SK-N-MC (cell line): ENCODE measurements around the gene RFX3.

Source experiments
- DNase-seq: peaks from one replicate; pipeline ENCODE4 v3.0.0-alpha.2; 2011; ENCODE audit warnings: low read depth, low spot score
- H3K27ac ChIP-seq: fragments of 200-600 bp; sonication (generic); 2 replicates; pipeline ENCODE4 v1.5.1; 2016; ENCODE audit warnings: mixed run types
- H3K36me3 ChIP-seq: fragments of 200-600 bp; sonication (generic); 2 replicates; pipeline ENCODE4 v1.6.1; 2017; ENCODE audit warnings: antibody characterized with exemption, low read length, mixed read lengths; ENCODE audit not compliant: insufficient read depth
- H3K4me3 ChIP-seq: fragments of 200-600 bp; sonication (generic); 2 replicates; pipeline ENCODE4 v1.5.1; 2016
- H3K9ac ChIP-seq: fragments of 200-600 bp; sonication (generic); 2 replicates; pipeline ENCODE4 v1.8.0; 2017; ENCODE audit warnings: mixed run types, mixed read lengths; ENCODE audit not compliant: insufficient read length
- H3K9me3 ChIP-seq: fragments of 200-600 bp; sonication (generic); 2 replicates; pipeline ENCODE4 v1.6.1; 2017; ENCODE audit warnings: low read depth, mild to moderate bottlenecking, antibody characterized with exemption, low read length, moderate library complexity, mixed read lengths
- EZH2 ChIP-seq: fragments of 200-600 bp; sonication (generic); IDR thresholded peaks from one replicate; pipeline ENCODE4 v1.6.1; 2017; ENCODE audit warnings: antibody characterized with exemption
- FOXP2 ChIP-seq: optimal IDR thresholded peaks from 2 replicates; pipeline ENCODE3; 2011; ENCODE audit warnings: mild to moderate bottlenecking, moderate library complexity; ENCODE audit not compliant: insufficient read depth; ENCODE audit errors: extremely low read length, control extremely low read depth
- POLR2AphosphoS5 ChIP-seq: IDR thresholded peaks from 2 replicates; pipeline ENCODE4 v1.6.1; 2012; ENCODE audit warnings: mild to moderate bottlenecking, low read depth, low read length, borderline replicate concordance

RFX3 gene

GRCh38 chr9:3224931-3225330, 300.9 kb downstream of the RFX3 start:
- no peak for TF ChIP-seq EZH2
- TF ChIP-seq FOXP2 = no peak
- no peak for TF ChIP-seq POLR2AphosphoS5
- H3K4me3 ChIP-seq = peak overlapping the region; percentile 47
- no peak for DNase-seq

GRCh38 chr9:3215658-3216057, 310.1 kb downstream of the RFX3 start:
- H3K36me3 ChIP-seq = no peaks in the 10 kb centered on the region
- H3K9ac ChIP-seq = no peak overlapping the region
- TF ChIP-seq FOXP2 (no peak), EZH2 (no peak), POLR2AphosphoS5 (no peak)
- no peaks in the 10 kb centered on the region for H3K9me3 ChIP-seq
- H3K4me3 ChIP-seq = no peak overlapping the region
- DNase-seq = no peak
- H3K27ac ChIP-seq = no peak overlapping the region

More at GRCh38 chr9:3224931-3225330, 300.9 kb downstream of the RFX3 start:
- no peaks in the 10 kb centered on the region for H3K9me3 ChIP-seq
- H3K9ac ChIP-seq = no peak overlapping the region
- no peak overlapping the region for H3K27ac ChIP-seq
- H3K36me3 ChIP-seq = no peaks in the 10 kb centered on the region

- Histone ChIP-seq H3K9ac (no peak overlapping the region), H3K4me3 (no peak overlapping the region), H3K36me3 (no peaks in the 10 kb centered on the region), H3K27ac (no peak overlapping the region), H3K9me3 (no peaks in the 10 kb centered on the region)
- no peak for TF ChIP-seq POLR2AphosphoS5
- DNase-seq = no peak
These were observed 311.1 kb downstream of the RFX3 start for GRCh38 chr9:3214741-3215140.

GRCh38 chr9:3205421-3206095, 320.2 kb downstream of the RFX3 start:
- no peak for DNase-seq
- Histone ChIP-seq H3K9me3 (no peaks in the 10 kb centered on the region), H3K36me3 (no peaks in the 10 kb centered on the region), H3K9ac (no peak overlapping the region), H3K27ac (no peak overlapping the region), H3K4me3 (no peak overlapping the region)
- TF ChIP-seq POLR2AphosphoS5 (no peak), EZH2 (no peak), FOXP2 (no peak)

GRCh38 chr9:3200331-3200774, 325.4 kb downstream of the RFX3 start:
- H3K27ac ChIP-seq = no peak overlapping the region
- H3K4me3 ChIP-seq = no peak overlapping the region
- DNase-seq = no peak
- TF ChIP-seq FOXP2 = no peak
- no peak overlapping the region for H3K9ac ChIP-seq
- no peaks in the 10 kb centered on the region for H3K36me3 ChIP-seq
- H3K9me3 ChIP-seq = no peaks in the 10 kb centered on the region

DNA sequence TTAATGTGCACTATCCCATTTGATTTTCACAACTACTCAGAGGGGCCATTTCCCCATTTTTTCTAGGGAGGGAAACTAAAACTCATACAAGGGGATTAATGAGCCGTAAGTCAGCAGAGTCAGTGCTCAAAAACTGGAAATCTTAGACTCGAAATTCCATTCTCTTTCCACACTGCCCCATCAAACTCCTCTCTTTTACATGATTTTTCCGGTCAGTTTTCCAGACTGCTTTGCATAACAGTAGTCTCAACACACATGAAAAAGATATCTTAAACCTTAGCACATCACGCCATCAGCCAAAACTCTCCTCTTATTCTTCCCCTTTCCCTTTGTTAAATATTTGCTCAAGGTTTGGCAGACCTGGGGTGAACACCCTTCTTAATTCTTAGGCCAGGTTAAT, 332.0 kb downstream of the RFX3 start:
- no peak for TF ChIP-seq EZH2
- TF ChIP-seq FOXP2 = no peak
- no peak for TF ChIP-seq POLR2AphosphoS5
- DNase-seq = no peak
- H3K4me3 ChIP-seq = no peak overlapping the region
- no peak overlapping the region for H3K27ac ChIP-seq
- no peaks in the 10 kb centered on the region for H3K36me3 ChIP-seq
- H3K9me3 ChIP-seq = no peaks in the 10 kb centered on the region
- H3K9ac ChIP-seq = no peak overlapping the region

DNA sequence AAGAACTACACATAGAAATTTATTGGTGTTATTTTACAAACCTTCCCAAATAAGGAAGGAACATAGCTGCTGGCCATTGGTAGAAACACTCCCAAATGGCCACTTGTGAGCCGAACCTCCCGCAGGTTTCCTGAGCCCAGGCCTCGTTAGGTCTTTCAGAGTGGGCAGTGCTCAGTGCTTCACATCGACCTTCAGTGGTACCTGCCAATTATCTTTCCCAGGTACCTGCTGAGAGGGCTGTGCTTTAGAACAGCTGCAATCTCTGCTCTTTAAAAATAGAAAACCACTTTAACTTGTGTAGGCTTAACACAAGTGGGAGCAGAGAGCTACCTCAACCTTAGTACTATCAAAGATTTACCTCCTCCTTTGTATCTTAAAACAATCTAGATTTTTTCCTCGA, 334.1 kb downstream of the RFX3 start:
- no peaks in the 10 kb centered on the region for H3K36me3 ChIP-seq
- H3K9ac ChIP-seq = no peak overlapping the region
- H3K27ac ChIP-seq = no peak overlapping the region
- DNase-seq = no peak
- H3K9me3 ChIP-seq = no peaks in the 10 kb centered on the region
- no peak overlapping the region for H3K4me3 ChIP-seq
- TF ChIP-seq FOXP2 (no peak), EZH2 (no peak), POLR2AphosphoS5 (no peak)

DNA sequence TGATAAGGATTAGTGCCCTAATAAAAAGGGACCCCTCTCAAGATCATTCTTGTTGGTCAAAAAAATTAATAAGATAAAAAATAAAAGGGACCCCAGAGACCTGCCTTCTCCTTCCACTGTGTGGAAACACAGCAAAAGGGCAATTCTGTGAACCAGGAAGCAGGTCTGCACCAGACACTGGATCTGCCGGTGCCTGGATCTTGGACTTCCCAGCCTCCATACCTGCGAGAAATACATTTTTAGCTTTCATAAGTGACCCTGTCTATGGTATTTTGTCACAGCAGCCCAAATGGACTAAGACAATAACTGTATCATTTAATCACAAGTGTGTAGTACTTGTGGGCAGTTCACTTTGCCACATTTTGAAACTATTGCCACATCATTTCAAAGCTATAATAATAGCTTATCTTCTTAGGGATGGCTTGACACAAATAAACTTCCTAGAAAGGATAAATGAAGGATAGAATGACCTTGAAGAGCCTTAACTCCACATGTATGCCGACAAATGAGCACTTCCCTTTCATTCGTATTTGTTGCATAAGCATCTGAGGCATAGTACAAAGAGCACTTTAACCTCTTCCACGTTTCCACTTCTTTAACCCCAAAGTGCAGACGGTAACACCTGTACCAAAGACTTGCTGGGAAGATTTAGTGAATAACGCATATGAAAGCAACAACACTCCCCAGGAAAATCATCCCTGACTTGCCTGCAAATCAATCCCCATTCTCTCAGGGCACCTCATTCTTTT, 336.5 kb downstream of the RFX3 start:
- Histone ChIP-seq H3K27ac (no peak overlapping the region), H3K36me3 (no peaks in the 10 kb centered on the region), H3K9ac (no peak overlapping the region), H3K9me3 (no peaks in the 10 kb centered on the region), H3K4me3 (no peak overlapping the region)
- TF ChIP-seq FOXP2 (no peak), POLR2AphosphoS5 (no peak), EZH2 (no peak)
- DNase-seq = no peak
